Skin epidermis (tissue), 12 donors: ENCODE measurements around the gene SEMA3A.

Source experiments
- H3K27ac ChIP-seq, 21 experiments: fragments of 200-600 bp; sonication (generic) in 11 of 21; one replicate each; pipeline ENCODE4 v1.5.0; 2020; ENCODE audit warnings: mild to moderate bottlenecking in 3 of 21, inconsistent platforms in 2 of 21, moderate library complexity in 2 of 21
- H3K4me3 ChIP-seq, 7 experiments: fragments of 200-600 bp; sonication (generic) in 2 of 7; one replicate each; pipeline ENCODE4 v1.5.0; 2020; ENCODE audit warnings: inconsistent platforms in 2 of 7, mild to moderate bottlenecking in 2 of 7, moderate library complexity in 1 of 7

Gene SEMA3A

DNA sequence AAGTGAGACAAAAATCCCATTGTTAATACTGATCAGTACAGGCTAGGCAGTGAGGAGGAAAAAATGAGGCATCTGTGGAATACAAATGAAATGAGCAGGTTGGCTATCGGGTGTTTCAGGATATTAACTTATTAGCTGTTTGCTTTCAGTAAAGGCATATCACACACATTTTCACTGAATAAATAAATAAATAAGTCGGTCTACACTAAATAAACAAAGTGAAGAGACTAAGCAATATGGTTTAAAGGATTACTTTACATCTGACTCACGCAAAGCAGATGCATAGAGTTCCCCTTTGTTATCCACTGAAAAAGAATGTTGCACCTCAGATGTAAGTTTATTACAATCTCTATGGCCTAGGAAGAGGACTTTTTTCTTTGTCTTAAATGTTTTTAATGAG, 6.3 kb upstream of the SEMA3A start:
- H3K4me3 ChIP-seq: no peak overlapping the region
- no peak overlapping the region for H3K27ac ChIP-seq

- Histone ChIP-seq H3K4me3 (no peak overlapping the region), H3K27ac (no peak overlapping the region)
Measured at GRCh38 chr7:84199216-84199615, 4.6 kb upstream of the SEMA3A start.

GRCh38 chr7:84196084-84196503, 1.5 kb upstream of the SEMA3A start:
- H3K27ac ChIP-seq: peak overlapping the region in 5 of 21 experiments; percentile 0 to 54 (median 23)
- H3K4me3 ChIP-seq: peak overlapping the region in 1 of 7 experiments; percentile 34

DNA sequence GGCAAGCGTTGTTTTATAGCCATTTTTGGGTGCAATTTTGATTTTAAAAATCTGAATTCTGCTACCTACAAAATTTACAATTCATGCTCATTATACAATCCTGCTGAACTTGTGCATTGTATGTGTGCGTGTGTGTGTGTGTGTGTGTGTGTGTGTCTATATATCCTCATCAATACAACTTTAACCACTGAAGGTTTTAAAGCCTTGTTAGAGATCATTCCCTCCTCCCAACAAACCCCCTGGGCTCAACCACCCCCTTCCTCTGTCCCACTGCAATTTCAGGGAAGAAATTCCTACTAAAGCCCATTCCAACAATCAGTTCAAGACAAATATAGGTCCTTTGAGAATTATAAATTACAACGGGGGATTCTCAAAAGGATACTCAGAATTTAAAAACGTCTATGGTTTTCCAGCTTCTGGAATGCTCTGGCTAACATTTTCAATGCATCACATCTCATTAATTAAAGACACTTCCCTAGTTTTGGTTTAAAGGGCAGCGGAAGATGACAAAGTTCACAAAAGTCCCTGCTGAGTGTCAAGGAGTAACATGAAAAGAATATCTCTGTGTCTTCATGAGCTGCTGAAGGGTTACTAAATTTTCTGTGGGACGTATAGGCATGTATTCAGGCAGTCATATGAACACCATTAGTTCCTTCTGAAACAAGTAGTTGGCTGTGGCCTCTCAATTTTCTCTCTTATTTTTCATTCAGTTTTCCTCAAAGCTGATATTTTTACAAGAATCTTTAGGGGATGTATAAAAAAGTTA, 889 bp upstream of the SEMA3A start:
- peak overlapping the region in 11 of 21 experiments; percentile 0 to 61 (median 30) for H3K27ac ChIP-seq
- H3K4me3 ChIP-seq: peak overlapping the region in 5 of 7 experiments; percentile 13 to 34 (median 22)

DNA sequence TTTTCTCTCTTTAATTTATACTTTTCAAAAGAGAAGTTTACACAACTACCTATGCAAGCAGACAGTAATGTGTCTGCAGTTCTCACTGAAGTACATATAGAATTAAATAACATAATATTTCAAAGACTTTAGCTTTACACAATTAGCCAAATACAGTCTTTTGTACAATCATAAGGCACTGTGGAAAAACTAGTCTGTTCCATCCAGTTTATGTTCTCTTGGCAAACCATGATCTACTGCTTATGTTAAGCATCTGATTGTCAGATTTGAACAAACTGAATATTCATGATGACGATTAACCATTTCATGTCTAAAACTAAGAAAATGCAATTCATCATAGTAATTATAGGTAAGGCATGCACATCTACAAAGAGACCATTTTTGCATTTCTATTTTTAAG, 842 bp downstream of the SEMA3A start:
- Histone ChIP-seq H3K4me3 (peak overlapping the region in 3 of 7 experiments; percentile 22 to 34 (median 34)), H3K27ac (peak overlapping the region in 1 of 21 experiments; percentile 61)

GRCh38 chr7:84191842-84192241, 2.7 kb downstream of the SEMA3A start:
- Histone ChIP-seq H3K27ac (no peak overlapping the region), H3K4me3 (no peak overlapping the region)

DNA sequence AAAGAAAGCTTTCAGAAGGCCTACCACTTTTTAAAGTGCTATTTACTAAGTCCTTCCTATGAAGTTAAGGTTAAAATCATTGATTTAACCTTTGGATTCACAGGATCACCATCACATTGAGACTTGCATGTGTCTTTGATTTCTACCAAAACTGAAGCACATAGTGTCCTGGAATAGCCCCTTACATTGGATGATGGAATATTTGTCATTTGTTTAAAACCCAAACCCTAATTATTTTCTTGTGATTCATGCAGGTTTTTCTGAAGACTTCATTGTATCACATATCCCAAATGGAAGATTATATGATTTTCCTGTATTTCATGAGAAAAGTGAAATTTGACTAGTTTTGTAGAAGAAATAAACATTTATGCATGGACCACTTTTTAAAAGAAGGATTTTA, 3.3 kb downstream of the SEMA3A start:
- H3K4me3 ChIP-seq: no peak overlapping the region
- H3K27ac ChIP-seq: no peak overlapping the region

DNA sequence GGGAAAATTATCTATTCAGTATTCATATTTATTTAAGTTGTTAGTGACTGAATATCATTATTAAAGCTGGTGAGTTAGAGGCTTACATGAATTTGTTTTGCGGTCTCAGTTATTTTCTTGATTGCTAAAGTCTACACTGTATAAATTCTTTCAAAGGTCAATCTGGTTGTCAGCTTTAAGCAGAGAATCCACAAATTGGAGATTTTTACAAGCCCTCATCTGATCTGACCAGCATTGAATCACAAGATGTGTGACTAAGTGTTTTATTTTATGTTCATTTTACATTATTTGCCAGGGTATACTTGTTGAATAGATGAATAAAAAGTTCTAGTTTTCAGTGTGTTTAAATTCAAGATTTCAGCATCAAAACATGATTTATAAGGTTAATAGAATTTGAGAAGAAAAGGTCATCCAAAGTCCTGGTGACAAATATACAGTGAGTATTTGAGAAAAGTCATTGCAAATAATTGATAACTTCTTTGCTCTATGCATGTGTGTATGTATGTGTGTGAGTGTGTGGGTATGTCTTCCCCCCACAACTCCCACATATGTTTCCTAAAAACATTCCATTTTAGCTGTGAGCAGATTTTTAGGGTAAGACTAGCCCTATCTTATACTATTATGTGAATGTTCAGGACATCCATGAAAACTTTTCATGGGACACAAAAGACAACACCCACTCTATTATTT, 4.4 kb downstream of the SEMA3A start:
- H3K4me3 ChIP-seq: no peak overlapping the region

DNA sequence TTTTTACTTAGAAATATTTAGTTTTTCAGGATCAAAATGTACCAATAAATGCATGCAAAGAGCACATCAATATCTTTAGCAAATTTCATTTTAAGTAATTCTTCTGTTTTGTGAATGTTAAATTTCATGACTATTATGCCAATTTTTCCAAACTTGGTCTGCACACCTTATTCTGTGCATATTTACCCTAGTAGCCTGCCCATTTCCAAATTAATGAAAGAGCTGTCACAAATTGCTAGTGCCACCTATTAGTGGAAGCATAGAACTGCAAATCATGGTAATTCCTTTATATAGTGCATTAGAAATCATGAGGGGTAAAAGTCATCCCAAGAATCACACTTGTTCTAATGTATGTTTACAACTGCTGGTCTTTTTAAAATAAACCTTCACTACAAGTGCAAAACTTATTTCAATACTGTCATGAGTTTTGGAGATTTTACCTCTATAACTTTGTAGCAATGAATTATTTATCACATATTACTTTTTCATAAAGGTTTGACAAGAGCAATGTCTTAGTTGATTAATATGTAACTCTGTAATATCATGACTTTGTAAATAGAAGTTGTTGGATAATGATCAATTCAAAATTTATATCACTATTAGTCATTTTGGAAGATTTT, 5.7 kb downstream of the SEMA3A start:
- Histone ChIP-seq H3K27ac (no peak overlapping the region), H3K4me3 (no peak overlapping the region)

More for the DNA sequence above, 4.4 kb downstream of the SEMA3A start:
- H3K27ac ChIP-seq: no peak overlapping the region

- no peak overlapping the region for H3K27ac ChIP-seq
- no peak overlapping the region for H3K4me3 ChIP-seq
Measured at GRCh38 chr7:84187813-84188510, 6.6 kb downstream of the SEMA3A start.

- no peak overlapping the region for H3K27ac ChIP-seq
- no peak overlapping the region for H3K4me3 ChIP-seq
Measured at GRCh38 chr7:84187087-84187805, 7.3 kb downstream of the SEMA3A start.

DNA sequence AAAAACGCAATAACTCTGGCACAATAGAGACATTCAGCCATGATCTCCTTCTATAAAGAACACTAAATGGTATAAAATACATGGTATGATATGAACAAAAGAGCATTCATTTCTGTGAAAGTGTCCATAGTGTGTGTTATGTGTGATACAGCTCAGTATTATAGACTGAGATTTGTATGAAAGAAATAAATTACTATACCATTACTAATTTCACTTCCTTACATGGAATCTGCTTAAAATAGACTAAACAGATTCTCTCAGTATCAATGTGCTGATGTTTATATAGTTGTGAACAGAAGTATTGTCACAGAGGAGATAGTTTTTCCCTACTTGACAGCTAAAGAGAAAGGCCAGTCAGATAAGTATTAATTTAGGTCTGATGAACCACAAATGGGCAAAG, 10.8 kb downstream of the SEMA3A start:
- H3K4me3 ChIP-seq: no peak overlapping the region
- H3K27ac ChIP-seq: no peak overlapping the region

- H3K4me3 ChIP-seq: no peak overlapping the region
- H3K27ac ChIP-seq: no peak overlapping the region
Measured at GRCh38 chr7:84182301-84182700, 12.3 kb downstream of the SEMA3A start.

DNA sequence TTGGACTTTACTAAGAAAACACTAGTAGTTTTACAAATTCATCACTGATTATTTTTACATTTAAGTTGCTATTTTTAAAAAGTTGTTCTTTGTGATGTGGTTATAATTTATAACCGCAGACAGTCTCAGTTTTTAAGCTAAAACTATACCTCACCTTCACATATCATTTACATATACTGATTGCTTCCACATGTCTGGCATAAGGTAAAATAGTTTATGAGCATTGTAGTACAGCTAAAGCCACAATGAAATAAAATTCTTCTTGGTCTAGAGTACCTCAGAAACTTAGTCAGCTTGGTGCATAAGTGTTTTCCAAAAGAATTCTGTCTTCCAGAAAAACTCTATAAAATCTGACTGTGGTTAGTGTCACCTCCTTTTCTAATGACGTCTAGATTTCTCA, 13.0 kb downstream of the SEMA3A start:
- Histone ChIP-seq H3K4me3 (no peak overlapping the region), H3K27ac (no peak overlapping the region)

DNA sequence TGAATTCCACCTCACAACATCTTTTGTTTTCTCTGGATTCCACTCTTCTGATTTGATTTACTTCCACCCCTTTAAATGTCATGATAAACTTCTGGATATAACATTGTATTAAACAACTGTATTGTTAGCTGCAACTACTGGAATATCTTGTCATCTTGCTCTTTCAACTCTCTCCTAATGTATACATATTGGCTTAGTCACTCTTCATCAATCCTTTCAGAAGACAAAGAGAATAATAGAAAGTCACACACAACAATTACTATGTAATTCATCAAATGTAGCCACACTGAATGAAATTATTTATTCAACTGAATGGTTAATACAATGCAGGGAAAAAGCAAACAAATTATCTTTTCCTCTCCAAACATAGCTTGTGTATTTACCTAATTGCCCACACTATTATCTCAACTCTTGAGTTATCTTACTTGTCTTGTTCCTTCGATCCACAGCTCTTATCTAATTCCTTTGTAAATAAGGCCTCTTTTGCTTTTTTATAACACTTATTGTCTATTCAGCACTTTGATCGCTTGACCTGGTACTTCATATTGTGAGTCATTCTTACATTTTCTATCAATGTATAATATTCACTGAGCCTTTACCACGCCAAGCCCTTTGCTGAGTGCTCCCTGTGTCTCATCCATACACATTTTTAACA, 16.7 kb downstream of the SEMA3A start:
- Histone ChIP-seq H3K27ac (no peak overlapping the region), H3K4me3 (no peak overlapping the region)

DNA sequence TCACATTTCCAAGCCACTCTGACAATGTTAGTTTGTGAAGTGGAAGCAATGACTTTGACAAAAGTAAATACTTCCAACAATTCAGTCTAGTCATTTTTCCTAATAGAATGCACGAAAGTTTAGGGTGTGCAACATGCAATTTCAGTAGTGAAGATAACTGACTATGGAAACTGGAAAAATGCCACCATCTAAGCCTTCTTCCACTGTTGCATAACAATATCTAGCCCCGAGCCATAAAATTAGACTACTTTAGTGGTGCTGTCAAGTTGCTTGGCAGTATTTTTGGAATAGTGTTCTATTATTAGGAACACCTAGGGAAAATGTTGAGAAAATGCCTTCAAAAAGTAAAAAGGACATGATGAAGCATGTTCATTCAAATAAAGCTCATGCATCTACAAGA, 17.9 kb downstream of the SEMA3A start:
- H3K4me3 ChIP-seq: no peak overlapping the region
- H3K27ac ChIP-seq: no peak overlapping the region

DNA sequence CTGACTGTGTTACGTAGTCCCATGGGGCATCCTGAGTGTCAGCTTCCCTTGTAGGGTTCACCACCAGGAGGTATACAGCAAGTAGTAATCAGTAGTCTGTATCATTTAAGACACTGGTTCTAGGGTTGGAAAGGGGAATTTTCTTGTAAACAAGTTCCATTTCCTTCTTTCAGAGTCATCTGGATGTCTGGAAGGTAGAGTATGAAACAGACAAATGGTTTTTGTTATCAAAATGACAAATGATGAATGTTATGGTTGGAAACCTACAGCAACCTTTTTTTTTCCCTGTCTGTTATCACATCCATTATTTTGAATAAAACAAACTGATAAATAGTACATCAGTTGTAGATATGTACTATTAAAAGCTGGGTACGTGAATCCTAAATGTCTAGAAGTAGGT, 19.1 kb downstream of the SEMA3A start:
- H3K27ac ChIP-seq: no peak overlapping the region
- H3K4me3 ChIP-seq: no peak overlapping the region

DNA sequence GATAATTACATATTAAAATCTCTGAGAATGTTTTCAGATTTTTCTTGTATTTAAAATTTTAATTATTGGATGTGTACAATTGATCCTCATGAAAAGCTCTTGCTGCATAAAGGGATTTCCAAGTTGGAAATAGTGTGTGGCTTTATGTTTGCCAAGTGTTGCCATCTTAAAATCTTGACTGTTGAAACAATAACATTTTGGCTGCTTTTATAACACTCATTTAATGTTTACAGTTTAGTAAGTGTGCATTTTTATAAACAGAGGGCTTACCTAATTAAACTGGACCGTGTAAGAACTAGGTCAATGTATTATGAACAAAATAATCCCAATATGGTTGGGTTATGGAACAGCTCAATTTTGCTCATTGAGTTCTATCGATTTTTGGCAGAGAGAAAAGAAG, 23.9 kb downstream of the SEMA3A start:
- no peak overlapping the region for H3K4me3 ChIP-seq
- H3K27ac ChIP-seq: no peak overlapping the region

DNA sequence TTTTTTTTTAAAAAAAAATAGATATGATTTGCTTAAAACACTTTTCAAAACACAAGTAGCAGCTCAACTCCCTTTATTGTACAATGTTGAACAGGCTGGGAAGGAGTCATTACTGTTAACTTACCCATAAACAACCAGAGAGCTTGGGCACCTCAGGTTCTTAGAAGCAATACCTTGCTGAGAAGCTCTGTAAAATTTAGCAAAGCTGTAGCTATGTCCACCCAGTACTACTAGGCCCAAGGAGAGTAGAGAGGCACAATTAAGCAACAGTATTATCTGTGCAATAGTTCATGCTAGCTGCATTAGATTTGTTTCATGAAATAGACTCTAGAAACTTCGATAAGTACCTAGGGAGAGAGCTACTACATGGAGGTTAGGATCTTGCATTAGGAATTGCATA, 32.0 kb downstream of the SEMA3A start:
- no peak overlapping the region for H3K4me3 ChIP-seq
- H3K27ac ChIP-seq: no peak overlapping the region
